PFSK-1 (cell line): ENCODE measurements around the gene CD302.

Experiments used
- FOXP2 ChIP-seq: optimal IDR thresholded peaks from 2 replicates; pipeline ENCODE3; 2011; ENCODE audit warnings: borderline replicate concordance, control low read depth, inconsistent platforms; ENCODE audit not compliant: insufficient read depth; ENCODE audit errors: extremely low read length, extremely low read depth
- POLR2AphosphoS5 ChIP-seq: IDR thresholded peaks from 2 replicates; pipeline ENCODE4 v1.6.1; 2012; ENCODE audit warnings: low read depth, mild to moderate bottlenecking, control low read depth, low read length, moderate library complexity
- REST ChIP-seq, 2 experiments: IDR thresholded peaks; 2 replicates each; pipeline versions ENCODE4 v1.6.1 to v1.8.0; 2011 to 2012; ENCODE audit warnings: low read depth in 2 of 2, low read length in 2 of 2, control low read depth in 1 of 2, inconsistent platforms in 1 of 2, mild to moderate bottlenecking in 1 of 2, moderate library complexity in 1 of 2; ENCODE audit not compliant: insufficient read depth in 1 of 2
- SIN3A ChIP-seq: IDR thresholded peaks from 2 replicates; pipeline ENCODE4 v1.6.1; 2012; ENCODE audit warnings: mild to moderate bottlenecking, low read length, moderate library complexity, borderline replicate concordance; ENCODE audit not compliant: insufficient read depth
- TAF1 ChIP-seq: IDR thresholded peaks from 2 replicates; pipeline ENCODE4 v1.6.1; 2012; ENCODE audit warnings: low read length, control low read depth, borderline replicate concordance; ENCODE audit not compliant: insufficient read depth

Gene CD302

GRCh38 chr2:159832026-159832425 lies 34.0 kb upstream of the CD302 start:
- TF ChIP-seq SIN3A (no peak), FOXP2 (no peak), TAF1 (no peak), POLR2AphosphoS5 (no peak), REST (IDR thresholded peaks at IDR 0.05; ENCODE audit: insufficient read depth in 1 of 2, low read depth in 2 of 2, low read length in 2 of 2) (no peak)

DNA sequence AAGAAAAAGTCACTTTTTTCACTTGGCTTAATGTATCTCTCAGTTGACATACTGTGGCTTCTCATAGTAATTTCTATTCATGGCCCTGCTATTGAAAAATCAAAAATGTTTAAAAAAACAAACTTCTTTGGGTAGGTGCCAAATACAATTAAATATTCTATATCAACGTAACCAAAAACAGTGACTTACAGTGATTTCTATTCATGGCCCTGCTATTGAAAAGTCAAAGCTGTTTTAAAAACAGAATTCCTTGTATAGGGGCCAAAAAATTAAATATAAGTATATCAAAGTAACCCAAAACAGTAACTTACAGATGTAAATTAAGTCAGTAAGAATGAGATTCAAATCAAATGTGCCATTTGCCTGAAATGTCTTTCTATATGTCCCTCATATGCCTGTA lies 31.4 kb upstream of the CD302 start:
- TF ChIP-seq SIN3A (no peak), FOXP2 (no peak)

- TF ChIP-seq SIN3A (no peak), TAF1 (no peak), POLR2AphosphoS5 (no peak), FOXP2 (no peak), REST (IDR thresholded peaks at IDR 0.05; ENCODE audit: insufficient read depth in 1 of 2, low read depth in 2 of 2, low read length in 2 of 2) (no peak)
Observed at GRCh38 chr2:159828738-159829137, 30.7 kb upstream of the CD302 start.

- TF ChIP-seq TAF1: no peak
- TF ChIP-seq REST (IDR thresholded peaks at IDR 0.05; ENCODE audit: insufficient read depth in 1 of 2, low read depth in 2 of 2, low read length in 2 of 2): no peak
- TF ChIP-seq SIN3A: no peak
Observed at GRCh38 chr2:159818940-159819339, 20.9 kb upstream of the CD302 start.

- TF ChIP-seq FOXP2 (no peak), SIN3A (no peak), REST (IDR thresholded peaks at IDR 0.05; ENCODE audit: insufficient read depth in 1 of 2, low read depth in 2 of 2, low read length in 2 of 2) (no peak), TAF1 (no peak), POLR2AphosphoS5 (no peak)
Observed at GRCh38 chr2:159817283-159817682, 19.3 kb upstream of the CD302 start.
